Liver (tissue), 9 donors: ENCODE measurements around the gene MTURN. TPM values are rescaled to one million over a fixed set of nuclear protein-coding genes. Genes with fewer than 3 reads are reported as not detected.
"Not testable (repeated sequence)": the region's sequence is repeated elsewhere in the genome, so short reads cannot be mapped to it uniquely, and the experiment has no call there.

Source experiments
- DNase-seq: peaks from one replicate; pipeline ENCODE4 v3.0.0-alpha.2; 2017; ENCODE audit warnings: low spot score
- H3K27ac ChIP-seq, 2 donors: one replicate each; pipeline ENCODE4 v1.7.0; 2013; ENCODE audit warnings: inconsistent platforms in 2 of 2, low read length in 2 of 2, control low read depth in 1 of 2, low read depth in 1 of 2, mild to moderate bottlenecking in 1 of 2
- H3K27me3 ChIP-seq, 4 donors: one replicate each; pipeline versions ENCODE4 v1.6.1 to v1.7.0; 2013; ENCODE audit warnings: low read length in 3 of 4, inconsistent platforms in 1 of 4, mild to moderate bottlenecking in 1 of 4, moderate library complexity in 1 of 4; ENCODE audit not compliant: control insufficient read depth in 4 of 4, insufficient read depth in 4 of 4
- H3K36me3 ChIP-seq, 4 donors: one replicate each; pipeline versions ENCODE4 v1.6.1 to v1.7.0; 2013; ENCODE audit warnings: low read length in 3 of 4, mild to moderate bottlenecking in 3 of 4, low read depth in 1 of 4, moderate library complexity in 1 of 4; ENCODE audit not compliant: control insufficient read depth in 4 of 4, insufficient read depth in 3 of 4
- H3K4me1 ChIP-seq, 4 donors: one replicate each; pipeline versions ENCODE4 v1.6.1 to v1.7.0; 2013; ENCODE audit warnings: low read length in 3 of 4, mild to moderate bottlenecking in 3 of 4, moderate library complexity in 1 of 4; ENCODE audit not compliant: control insufficient read depth in 4 of 4, insufficient read depth in 4 of 4
- H3K4me3 ChIP-seq, 3 donors: one replicate each; pipeline versions ENCODE4 v1.6.1 to v1.7.0; 2013; ENCODE audit warnings: low read length in 3 of 3, control low read depth in 1 of 3, low read depth in 1 of 3, mild to moderate bottlenecking in 1 of 3
- H3K9ac ChIP-seq, 2 donors: one replicate each; pipeline ENCODE4 v1.7.0; 2013; ENCODE audit warnings: low read length in 2 of 2, mild to moderate bottlenecking in 2 of 2, moderate library complexity in 2 of 2, control low read depth in 1 of 2, low read depth in 1 of 2
- H3K9me3 ChIP-seq, 4 donors: one replicate each; pipeline versions ENCODE4 v1.6.1 to v1.7.0; 2013; ENCODE audit warnings: low read length in 3 of 4; ENCODE audit not compliant: control insufficient read depth in 4 of 4
- EGR1 ChIP-seq, 2 donors: IDR thresholded peaks; 2 replicates each; pipeline ENCODE4 v1.6.1; 2016 to 2018; ENCODE audit warnings: antibody characterized with exemption in 2 of 2, low read depth in 2 of 2
- FOXA1 ChIP-seq: IDR thresholded peaks from 2 replicates; pipeline ENCODE4 v1.6.1; 2016; ENCODE audit warnings: antibody characterized with exemption
- FOXA2 ChIP-seq: IDR thresholded peaks from 2 replicates; pipeline ENCODE4 v1.6.1; 2016; ENCODE audit warnings: antibody characterized with exemption
- GABPA ChIP-seq, 2 donors: IDR thresholded peaks in 1 of 2; conservative IDR thresholded peaks in 1 of 2; 2 replicates each; pipeline ENCODE4 v1.6.1; 2016; ENCODE audit warnings: antibody characterized with exemption in 2 of 2, mild to moderate bottlenecking in 1 of 2, moderate library complexity in 1 of 2
- HNF4A ChIP-seq, 2 donors: conservative IDR thresholded peaks; 2 replicates each; pipeline ENCODE4 v1.6.1; 2016; ENCODE audit warnings: antibody characterized with exemption in 2 of 2, mild to moderate bottlenecking in 2 of 2
- HNF4G ChIP-seq: IDR thresholded peaks from 2 replicates; pipeline ENCODE4 v1.6.1; 2016; ENCODE audit warnings: antibody characterized with exemption
- JUND ChIP-seq, 2 donors: IDR thresholded peaks; 2 replicates each; pipeline ENCODE4 v1.6.1; 2016; ENCODE audit warnings: antibody characterized with exemption in 2 of 2
- NR2F2 ChIP-seq: IDR thresholded peaks from 2 replicates; pipeline ENCODE4 v1.6.1; 2016; ENCODE audit warnings: antibody characterized with exemption
- RAD21 ChIP-seq, 2 donors: IDR thresholded peaks; 2 replicates each; pipeline ENCODE4 v1.6.1; 2016; ENCODE audit warnings: antibody characterized with exemption in 2 of 2, mild to moderate bottlenecking in 2 of 2
- RXRA ChIP-seq, 2 donors: IDR thresholded peaks; 2 replicates each; pipeline ENCODE4 v1.6.1; 2017 to 2018; ENCODE audit warnings: antibody characterized with exemption in 2 of 2, mild to moderate bottlenecking in 1 of 2
- SP1 ChIP-seq: IDR thresholded peaks from 2 replicates; pipeline ENCODE4 v1.6.1; 2018; ENCODE audit warnings: antibody characterized with exemption, mild to moderate bottlenecking
- TAF1 ChIP-seq: conservative IDR thresholded peaks from 2 replicates; pipeline ENCODE4 v1.6.1; 2016; ENCODE audit warnings: antibody characterized with exemption, mild to moderate bottlenecking
- WGBS: extraction: QIAGEN DNeasy Blood & Tissue Kit; methylation state at CpG from one replicate; pipeline ENCODE4 v1.1.7; 2013; 5-methylcytosine and 5-hydroxymethylcytosine counted together
- polyA plus RNA-seq, 2 donors: library from polyadenylated mRNA; stranded (reverse) in 1 of 2; unstranded in 1 of 2; fragments of 200-250 nt in 1 of 2; fragments of >200 nt in 1 of 2; fragmentation: Nextera tagmentation in 1 of 2; extraction: Ambion mirVana in 1 of 2; gene quantifications; one replicate each; pipeline versions ENCODE4 v1.2.1 to v1.2.3, GENCODE V29; 2013 to 2015
- total RNA-seq, 2 donors: library from RNA; depleted of rRNA; stranded (reverse); fragments of >200 nt; gene quantifications; one replicate each; pipeline ENCODE4 v1.2.3, GENCODE V29; 2014
- TF ChIP-seq, protein P1 (sequence below): IDR thresholded peaks from 2 replicates; pipeline ENCODE4 v1.6.1; 2016; ENCODE audit warnings: antibody characterized with exemption, mild to moderate bottlenecking
- TF ChIP-seq, protein P2 (sequence below): fragments of 150-350 bp; IDR thresholded peaks from 2 replicates; pipeline ENCODE4 v1.5.1; 2017; ENCODE audit warnings: improper control_type of control experiment, low read depth, low read length; ENCODE audit not compliant: missing input control
- TF ChIP-seq, protein P3 (sequence below): IDR thresholded peaks from 2 replicates; pipeline ENCODE4 v1.6.1; 2016; ENCODE audit warnings: antibody characterized with exemption
- TF ChIP-seq, protein P4 (sequence below): IDR thresholded peaks from 2 replicates; pipeline ENCODE4 v1.6.1; 2016; ENCODE audit warnings: antibody characterized with exemption
- TF ChIP-seq, protein P5 (sequence below): IDR thresholded peaks from 2 replicates; pipeline ENCODE4 v1.6.1; 2016; ENCODE audit warnings: antibody characterized with exemption
- donor health status: healthy.
- donor health status: healthy.
- donor health status: healthy.
- donor health status: healthy.
- donor health status: healthy.

MTURN gene
- total and polyA plus RNA-seq, 4 donors: 2.4 to 14.4 (median 6.1) TPM

DNA sequence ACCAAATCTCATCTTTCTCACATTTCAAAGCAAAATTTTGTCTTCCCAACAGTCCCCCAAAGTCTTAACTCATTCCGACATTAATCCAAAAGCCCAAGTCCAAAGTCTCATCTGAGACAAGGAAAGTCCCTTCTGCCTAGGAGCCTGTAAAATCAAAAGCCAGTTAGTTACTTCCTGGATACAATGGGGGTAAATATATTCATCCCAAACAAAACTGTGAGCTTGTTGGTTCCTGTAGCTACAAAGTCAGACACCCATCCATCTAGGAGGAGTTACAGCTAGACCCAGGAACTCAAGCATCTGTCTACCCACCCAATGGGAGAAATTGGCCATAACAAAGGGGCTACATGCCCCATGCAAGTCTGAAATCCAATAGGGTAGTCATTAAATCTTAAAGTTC lies 51.9 kb downstream of the MTURN start:
- Histone ChIP-seq H3K27me3 (no peaks in the 10 kb centered on the region), H3K27ac (no peak overlapping the region), H3K9me3 (no peaks in the 10 kb centered on the region), H3K4me1 (no peaks in the 10 kb centered on the region), H3K36me3 (no peaks in the 10 kb centered on the region), H3K9ac (no peak overlapping the region), H3K4me3 (no peak overlapping the region)
- WGBS: 74% methylated on average over 1 of the region's 1 CpG
- TF ChIP-seq, protein P1, sequence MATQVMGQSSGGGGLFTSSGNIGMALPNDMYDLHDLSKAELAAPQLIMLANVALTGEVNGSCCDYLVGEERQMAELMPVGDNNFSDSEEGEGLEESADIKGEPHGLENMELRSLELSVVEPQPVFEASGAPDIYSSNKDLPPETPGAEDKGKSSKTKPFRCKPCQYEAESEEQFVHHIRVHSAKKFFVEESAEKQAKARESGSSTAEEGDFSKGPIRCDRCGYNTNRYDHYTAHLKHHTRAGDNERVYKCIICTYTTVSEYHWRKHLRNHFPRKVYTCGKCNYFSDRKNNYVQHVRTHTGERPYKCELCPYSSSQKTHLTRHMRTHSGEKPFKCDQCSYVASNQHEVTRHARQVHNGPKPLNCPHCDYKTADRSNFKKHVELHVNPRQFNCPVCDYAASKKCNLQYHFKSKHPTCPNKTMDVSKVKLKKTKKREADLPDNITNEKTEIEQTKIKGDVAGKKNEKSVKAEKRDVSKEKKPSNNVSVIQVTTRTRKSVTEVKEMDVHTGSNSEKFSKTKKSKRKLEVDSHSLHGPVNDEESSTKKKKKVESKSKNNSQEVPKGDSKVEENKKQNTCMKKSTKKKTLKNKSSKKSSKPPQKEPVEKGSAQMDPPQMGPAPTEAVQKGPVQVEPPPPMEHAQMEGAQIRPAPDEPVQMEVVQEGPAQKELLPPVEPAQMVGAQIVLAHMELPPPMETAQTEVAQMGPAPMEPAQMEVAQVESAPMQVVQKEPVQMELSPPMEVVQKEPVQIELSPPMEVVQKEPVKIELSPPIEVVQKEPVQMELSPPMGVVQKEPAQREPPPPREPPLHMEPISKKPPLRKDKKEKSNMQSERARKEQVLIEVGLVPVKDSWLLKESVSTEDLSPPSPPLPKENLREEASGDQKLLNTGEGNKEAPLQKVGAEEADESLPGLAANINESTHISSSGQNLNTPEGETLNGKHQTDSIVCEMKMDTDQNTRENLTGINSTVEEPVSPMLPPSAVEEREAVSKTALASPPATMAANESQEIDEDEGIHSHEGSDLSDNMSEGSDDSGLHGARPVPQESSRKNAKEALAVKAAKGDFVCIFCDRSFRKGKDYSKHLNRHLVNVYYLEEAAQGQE: no peak
- no peak for TF ChIP-seq JUND (IDR thresholded peaks at IDR 0.05)
- no peak for TF ChIP-seq HNF4G
- no peak for TF ChIP-seq HNF4A (conservative IDR thresholded peaks at IDR 0.05)
- TF ChIP-seq, protein P2, sequence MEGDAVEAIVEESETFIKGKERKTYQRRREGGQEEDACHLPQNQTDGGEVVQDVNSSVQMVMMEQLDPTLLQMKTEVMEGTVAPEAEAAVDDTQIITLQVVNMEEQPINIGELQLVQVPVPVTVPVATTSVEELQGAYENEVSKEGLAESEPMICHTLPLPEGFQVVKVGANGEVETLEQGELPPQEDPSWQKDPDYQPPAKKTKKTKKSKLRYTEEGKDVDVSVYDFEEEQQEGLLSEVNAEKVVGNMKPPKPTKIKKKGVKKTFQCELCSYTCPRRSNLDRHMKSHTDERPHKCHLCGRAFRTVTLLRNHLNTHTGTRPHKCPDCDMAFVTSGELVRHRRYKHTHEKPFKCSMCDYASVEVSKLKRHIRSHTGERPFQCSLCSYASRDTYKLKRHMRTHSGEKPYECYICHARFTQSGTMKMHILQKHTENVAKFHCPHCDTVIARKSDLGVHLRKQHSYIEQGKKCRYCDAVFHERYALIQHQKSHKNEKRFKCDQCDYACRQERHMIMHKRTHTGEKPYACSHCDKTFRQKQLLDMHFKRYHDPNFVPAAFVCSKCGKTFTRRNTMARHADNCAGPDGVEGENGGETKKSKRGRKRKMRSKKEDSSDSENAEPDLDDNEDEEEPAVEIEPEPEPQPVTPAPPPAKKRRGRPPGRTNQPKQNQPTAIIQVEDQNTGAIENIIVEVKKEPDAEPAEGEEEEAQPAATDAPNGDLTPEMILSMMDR: no peak
- no peak for TF ChIP-seq GABPA (IDR thresholded peaks at IDR 0.05 in 1 of 2, conservative IDR thresholded peaks at IDR 0.05 in 1 of 2)
- TF ChIP-seq NR2F2: no peak
- no peak for TF ChIP-seq FOXA1
- TF ChIP-seq TAF1: no peak
- no peak for TF ChIP-seq EGR1 (IDR thresholded peaks at IDR 0.05; ENCODE audit: low read depth in 2 of 2)
- TF ChIP-seq, protein P3, sequence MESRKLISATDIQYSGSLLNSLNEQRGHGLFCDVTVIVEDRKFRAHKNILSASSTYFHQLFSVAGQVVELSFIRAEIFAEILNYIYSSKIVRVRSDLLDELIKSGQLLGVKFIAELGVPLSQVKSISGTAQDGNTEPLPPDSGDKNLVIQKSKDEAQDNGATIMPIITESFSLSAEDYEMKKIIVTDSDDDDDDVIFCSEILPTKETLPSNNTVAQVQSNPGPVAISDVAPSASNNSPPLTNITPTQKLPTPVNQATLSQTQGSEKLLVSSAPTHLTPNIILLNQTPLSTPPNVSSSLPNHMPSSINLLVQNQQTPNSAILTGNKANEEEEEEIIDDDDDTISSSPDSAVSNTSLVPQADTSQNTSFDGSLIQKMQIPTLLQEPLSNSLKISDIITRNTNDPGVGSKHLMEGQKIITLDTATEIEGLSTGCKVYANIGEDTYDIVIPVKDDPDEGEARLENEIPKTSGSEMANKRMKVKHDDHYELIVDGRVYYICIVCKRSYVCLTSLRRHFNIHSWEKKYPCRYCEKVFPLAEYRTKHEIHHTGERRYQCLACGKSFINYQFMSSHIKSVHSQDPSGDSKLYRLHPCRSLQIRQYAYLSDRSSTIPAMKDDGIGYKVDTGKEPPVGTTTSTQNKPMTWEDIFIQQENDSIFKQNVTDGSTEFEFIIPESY: no peak
- TF ChIP-seq RXRA (IDR thresholded peaks at IDR 0.05): no peak
- TF ChIP-seq SP1: no peak
- TF ChIP-seq RAD21 (IDR thresholded peaks at IDR 0.05): no peak
- TF ChIP-seq, protein P4, sequence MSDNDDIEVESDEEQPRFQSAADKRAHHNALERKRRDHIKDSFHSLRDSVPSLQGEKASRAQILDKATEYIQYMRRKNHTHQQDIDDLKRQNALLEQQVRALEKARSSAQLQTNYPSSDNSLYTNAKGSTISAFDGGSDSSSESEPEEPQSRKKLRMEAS: no peak
- TF ChIP-seq FOXA2: no peak
- DNase-seq: no peak

DNA sequence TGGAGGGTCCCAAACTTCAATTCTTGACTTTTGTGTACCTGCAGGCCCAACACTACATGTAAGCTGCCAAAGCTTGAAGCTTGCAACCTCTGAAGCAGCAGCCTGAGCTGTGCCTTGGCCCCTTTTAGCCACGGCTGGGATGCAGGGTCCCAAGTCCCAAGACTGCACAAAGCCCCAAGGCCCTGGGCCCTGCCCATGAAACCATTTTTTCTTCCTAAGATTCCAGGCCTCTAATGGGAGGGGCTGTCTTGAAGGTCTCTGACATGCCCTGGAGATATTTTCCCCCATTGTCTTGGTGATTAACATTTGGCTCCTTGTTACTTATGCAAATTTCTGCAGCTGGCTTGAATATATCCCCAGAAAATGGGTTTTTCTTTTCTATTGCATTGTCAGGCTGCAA lies 52.7 kb downstream of the MTURN start:
- Histone ChIP-seq H3K9me3 (no peaks in the 10 kb centered on the region), H3K4me3 (no peak overlapping the region), H3K27ac (no peak overlapping the region), H3K4me1 (no peaks in the 10 kb centered on the region), H3K36me3 (no peaks in the 10 kb centered on the region), H3K27me3 (no peaks in the 10 kb centered on the region), H3K9ac (no peak overlapping the region)
- no peak for DNase-seq
- 97% methylated on average over 1 of the region's 1 CpG for WGBS
- TF ChIP-seq FOXA2: no peak
- TF ChIP-seq, protein P3: no peak
- TF ChIP-seq JUND (IDR thresholded peaks at IDR 0.05): no peak
- TF ChIP-seq, protein P4: no peak
- no peak for TF ChIP-seq NR2F2
- no peak for TF ChIP-seq EGR1 (IDR thresholded peaks at IDR 0.05; ENCODE audit: low read depth in 2 of 2)
- TF ChIP-seq, protein P5, sequence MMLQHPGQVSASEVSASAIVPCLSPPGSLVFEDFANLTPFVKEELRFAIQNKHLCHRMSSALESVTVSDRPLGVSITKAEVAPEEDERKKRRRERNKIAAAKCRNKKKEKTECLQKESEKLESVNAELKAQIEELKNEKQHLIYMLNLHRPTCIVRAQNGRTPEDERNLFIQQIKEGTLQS: no peak
- no peak for TF ChIP-seq SP1

DNA sequence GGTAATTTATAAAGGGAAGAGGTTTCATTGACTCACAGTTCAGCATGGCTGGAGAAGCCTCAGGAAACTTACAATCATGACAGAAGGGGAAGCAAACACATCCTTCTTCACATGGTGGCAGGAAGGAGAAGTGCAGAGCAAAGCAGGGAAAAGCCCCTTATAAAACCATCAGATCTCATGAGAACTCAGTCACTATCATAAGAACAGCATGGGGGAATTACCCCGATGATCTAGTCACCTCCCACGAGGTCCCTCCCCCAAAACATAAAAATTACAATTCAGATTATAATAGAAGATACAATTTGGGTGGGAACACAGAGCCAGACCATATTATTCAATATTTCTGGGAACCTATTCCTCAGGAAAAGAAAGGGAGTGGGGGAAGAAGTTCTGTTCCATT lies 53.6 kb downstream of the MTURN start:
- H3K9me3 ChIP-seq, H3K27ac ChIP-seq, DNase-seq, H3K4me1 ChIP-seq, H3K36me3 ChIP-seq, H3K4me3 ChIP-seq, H3K9ac ChIP-seq, H3K27me3 ChIP-seq: not testable (repeated sequence)
- 83% methylated on average over 2 of the region's 2 CpGs for WGBS
